ENCODE data around the gene SHISAL1. TPM values are rescaled to one million over a fixed set of nuclear protein-coding genes. Genes with fewer than 3 reads are reported as not detected.
A peak's percentile ranks its signal among the peaks of the same experiment; 100 is the strongest.

The SHISAL1 gene
- total and polyA plus RNA-seq, 9 donors, result 0.33 to 4.5 (median 2.0) TPM

- WGBS, 3 donors, result 71 to 75% (median 73%) methylated on average over 16 of the region's 16 CpGs
- no peak for TF ChIP-seq POLR2A (IDR thresholded peaks at IDR 0.05)
- no peaks in the 10 kb centered on the region for H3K9me3 ChIP-seq
- intact Hi-C loops (cut with DNase I), result no loop called here
- no peak for DNase-seq
- H3K36me3 ChIP-seq, result no peaks in the 10 kb centered on the region
- H3K27me3 ChIP-seq, result no peaks in the 10 kb centered on the region
- no peak overlapping the region for H3K27ac ChIP-seq
- H3K4me3 ChIP-seq, result no peak overlapping the region
- no peaks in the 10 kb centered on the region for H3K4me1 ChIP-seq (ENCODE audit: insufficient read depth)
Measured at GRCh38 chr22:44313385-44314006, 745 bp upstream of the SHISAL1 start.

GRCh38 chr22:44311855-44312170 lies 938 bp downstream of the SHISAL1 start:
- Histone ChIP-seq H3K9me3 (no peaks in the 10 kb centered on the region), H3K27ac (no peak overlapping the region), H3K4me1 (ENCODE audit: insufficient read depth) (peaks cover 6% of the 10 kb centered on the region), H3K27me3 (no peaks in the 10 kb centered on the region), H3K36me3 (no peaks in the 10 kb centered on the region), H3K4me3 (no peak overlapping the region)
- intact Hi-C loops (cut with DNase I), result no loop called here
- no peak for DNase-seq
- WGBS, 3 donors, result 38 to 42% (median 40%) methylated on average over 3 of the region's 3 CpGs
- TF ChIP-seq EP300 (IDR thresholded peaks at IDR 0.05) (no peak), POLR2A (IDR thresholded peaks at IDR 0.05) (no peak)
- TF ChIP-seq, protein P1, sequence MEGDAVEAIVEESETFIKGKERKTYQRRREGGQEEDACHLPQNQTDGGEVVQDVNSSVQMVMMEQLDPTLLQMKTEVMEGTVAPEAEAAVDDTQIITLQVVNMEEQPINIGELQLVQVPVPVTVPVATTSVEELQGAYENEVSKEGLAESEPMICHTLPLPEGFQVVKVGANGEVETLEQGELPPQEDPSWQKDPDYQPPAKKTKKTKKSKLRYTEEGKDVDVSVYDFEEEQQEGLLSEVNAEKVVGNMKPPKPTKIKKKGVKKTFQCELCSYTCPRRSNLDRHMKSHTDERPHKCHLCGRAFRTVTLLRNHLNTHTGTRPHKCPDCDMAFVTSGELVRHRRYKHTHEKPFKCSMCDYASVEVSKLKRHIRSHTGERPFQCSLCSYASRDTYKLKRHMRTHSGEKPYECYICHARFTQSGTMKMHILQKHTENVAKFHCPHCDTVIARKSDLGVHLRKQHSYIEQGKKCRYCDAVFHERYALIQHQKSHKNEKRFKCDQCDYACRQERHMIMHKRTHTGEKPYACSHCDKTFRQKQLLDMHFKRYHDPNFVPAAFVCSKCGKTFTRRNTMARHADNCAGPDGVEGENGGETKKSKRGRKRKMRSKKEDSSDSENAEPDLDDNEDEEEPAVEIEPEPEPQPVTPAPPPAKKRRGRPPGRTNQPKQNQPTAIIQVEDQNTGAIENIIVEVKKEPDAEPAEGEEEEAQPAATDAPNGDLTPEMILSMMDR (IDR thresholded peaks at IDR 0.05), result no peak

- intact Hi-C loops (cut with DNase I), result no loop called here
- no peak overlapping the region for H3K27ac ChIP-seq
Measured at GRCh38 chr22:44311104-44311854, 1.5 kb downstream of the SHISAL1 start.

DNA sequence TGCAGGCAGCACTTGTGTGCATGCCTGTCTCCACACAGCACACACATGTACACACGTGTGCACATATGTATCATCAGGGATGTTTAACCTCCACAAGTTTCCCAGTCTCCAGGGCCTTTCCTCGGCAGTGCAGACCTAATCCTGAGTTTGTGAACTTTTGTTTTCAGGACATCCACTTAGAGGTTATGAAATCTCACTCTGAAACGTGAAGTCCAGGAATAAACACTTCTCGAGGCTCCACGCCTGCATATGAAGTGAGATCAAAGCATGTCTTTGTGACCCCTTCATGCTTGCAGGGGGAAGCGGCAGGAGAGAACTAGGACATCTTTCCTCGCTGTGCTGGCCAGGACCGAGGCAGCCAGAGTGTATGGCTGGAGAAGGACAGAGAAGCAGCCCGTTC lies 3.1 kb downstream of the SHISAL1 start:
- WGBS, 3 donors, result 78 to 80% (median 80%) methylated on average over 9 of the region's 9 CpGs
- no peak overlapping the region for H3K27ac ChIP-seq
- peaks cover 6% of the 10 kb centered on the region for H3K4me1 ChIP-seq (ENCODE audit: insufficient read depth)

More at GRCh38 chr22:44311104-44311854, 1.5 kb downstream of the SHISAL1 start:
- Histone ChIP-seq H3K36me3 (no peaks in the 10 kb centered on the region), H3K4me1 (ENCODE audit: insufficient read depth) (peaks cover 6% of the 10 kb centered on the region), H3K9me3 (no peaks in the 10 kb centered on the region), H3K4me3 (peak overlapping the region; percentile 16), H3K27me3 (no peaks in the 10 kb centered on the region)
- 71 to 75% (median 74%) methylated on average over 10 of the region's 10 CpGs for WGBS, 3 donors
- no peak for DNase-seq
- TF ChIP-seq EP300 (IDR thresholded peaks at IDR 0.05), result no peak

GRCh38 chr22:44309137-44309536 lies 3.6 kb downstream of the SHISAL1 start:
- Histone ChIP-seq H3K27me3 (no peaks in the 10 kb centered on the region), H3K4me1 (ENCODE audit: insufficient read depth) (peaks cover 9% of the 10 kb centered on the region), H3K36me3 (no peaks in the 10 kb centered on the region), H3K4me3 (no peak overlapping the region), H3K9me3 (no peaks in the 10 kb centered on the region), H3K27ac (no peak overlapping the region)
- intact Hi-C loops (cut with DNase I), result no loop called here
- WGBS, 3 donors, result 49 to 68% (median 55%) methylated on average over 16 of the region's 16 CpGs
- peak in 2 of 5 donors; percentile 58 to 60 for DNase-seq
- TF ChIP-seq EP300 (IDR thresholded peaks at IDR 0.05), result no peak
- TF ChIP-seq, protein P1 (IDR thresholded peaks at IDR 0.05), result no peak
- TF ChIP-seq POLR2A (IDR thresholded peaks at IDR 0.05), result no peak

More for the DNA sequence above, 3.1 kb downstream of the SHISAL1 start:
- intact Hi-C loops (cut with DNase I), result no loop called here
- no peaks in the 10 kb centered on the region for H3K36me3 ChIP-seq
- no peaks in the 10 kb centered on the region for H3K9me3 ChIP-seq
- no peak overlapping the region for H3K4me3 ChIP-seq
- no peak for DNase-seq
- no peaks in the 10 kb centered on the region for H3K27me3 ChIP-seq
- no peak for TF ChIP-seq POLR2A (IDR thresholded peaks at IDR 0.05)
- TF ChIP-seq EP300 (IDR thresholded peaks at IDR 0.05), result no peak
- TF ChIP-seq, protein P1 (IDR thresholded peaks at IDR 0.05), result no peak

All from ovary (tissue), 9 donors.